ENCODE data around the gene GSPT1. TPM values are rescaled to one million over a fixed set of nuclear protein-coding genes. Genes with fewer than 3 reads are reported as not detected.
"Not testable (repeated sequence)": the region's sequence is repeated elsewhere in the genome, so short reads cannot be mapped to it uniquely, and the experiment has no call there.

The GSPT1 gene
- total RNA-seq, 1 experiment from 2014 or later, result 194 TPM

- POLR2A ChIA-PET, result no interaction called here
- in situ Hi-C loops (cut with HindIII; ENCODE audit: low pct_unique_long_range_greater_than_20kb, low sequenced_read_pairs), result no loop called here
- no TSS peak for BruUV-seq (replicated peaks)
These were observed 87.1 kb downstream of the GSPT1 start for GRCh38 chr16:11828696-11829095.

GRCh38 chr16:11825520-11826165 is 90.1 kb downstream of the GSPT1 start:
- H3K27me3 ChIP-seq (ENCODE audit: control insufficient read depth, insufficient read depth, low read length); H3K4me1 ChIP-seq (ENCODE audit: control insufficient read depth, insufficient read depth, low read length); H3K36me3 ChIP-seq (ENCODE audit: control insufficient read depth, insufficient read depth, low read length); H3K9me3 ChIP-seq (ENCODE audit: control insufficient read depth, insufficient read depth, low read depth, low read length); POLR2A ChIA-PET; H3K4me3 ChIP-seq (ENCODE audit: low read depth in 2 of 2, low read length in 2 of 2); intact Hi-C loops (cut with micrococcal nuclease; ENCODE audit: unreplicated experiment); DNase-seq (ENCODE audit: low read depth, low spot score); H3K27ac ChIP-seq (ENCODE audit: low read length); ATAC-seq; BruUV-seq (replicated peaks); CTCF ChIA-PET; in situ Hi-C loops (cut with HindIII; ENCODE audit: low pct_unique_long_range_greater_than_20kb, low sequenced_read_pairs): not testable (repeated sequence)

More at GRCh38 chr16:11828696-11829095, 87.1 kb downstream of the GSPT1 start:
- ATAC-seq, result no peak
- no peaks in the 10 kb centered on the region for H3K36me3 ChIP-seq (ENCODE audit: control insufficient read depth, insufficient read depth, low read length)
- no peaks in the 10 kb centered on the region for H3K9me3 ChIP-seq (ENCODE audit: control insufficient read depth, insufficient read depth, low read depth, low read length)
- no peaks in the 10 kb centered on the region for H3K27me3 ChIP-seq (ENCODE audit: control insufficient read depth, insufficient read depth, low read length)
- TF ChIP-seq TCF7L2 (IDR thresholded peaks at IDR 0.05; ENCODE audit: low read depth, low read length), result no peak
- TF ChIP-seq POLR2AphosphoS5 (IDR thresholded peaks at IDR 0.05; ENCODE audit: low read depth, low read length), result no peak
- TF ChIP-seq REST (IDR thresholded peaks at IDR 0.05; ENCODE audit: insufficient read depth in 1 of 2, low read depth in 2 of 2, low read length in 1 of 2), result no peak
- TF ChIP-seq SIN3A (IDR thresholded peaks at IDR 0.05; ENCODE audit: borderline replicate concordance, insufficient read depth, low read depth, low read length), result no peak
- no peak for TF ChIP-seq CTCF (IDR thresholded peaks at IDR 0.05)
- no peak for DNase-seq (ENCODE audit: low read depth, low spot score)
- CTCF ChIA-PET, result no interaction called here
- no peak overlapping the region for H3K27ac ChIP-seq (ENCODE audit: low read length)
- intact Hi-C loops (cut with micrococcal nuclease; ENCODE audit: unreplicated experiment), result no loop called here
- no peak overlapping the region for H3K4me3 ChIP-seq (ENCODE audit: low read depth in 2 of 2, low read length in 2 of 2)
- H3K4me1 ChIP-seq (ENCODE audit: control insufficient read depth, insufficient read depth, low read length), result no peaks in the 10 kb centered on the region

- TF ChIP-seq SIN3A (IDR thresholded peaks at IDR 0.05; ENCODE audit: borderline replicate concordance, insufficient read depth, low read depth, low read length) (no peak), REST (IDR thresholded peaks at IDR 0.05; ENCODE audit: insufficient read depth in 1 of 2, low read depth in 2 of 2, low read length in 1 of 2) (no peak), TCF7L2 (IDR thresholded peaks at IDR 0.05; ENCODE audit: low read depth, low read length) (no peak), CTCF (IDR thresholded peaks at IDR 0.05) (no peak), POLR2AphosphoS5 (IDR thresholded peaks at IDR 0.05; ENCODE audit: low read depth, low read length) (no peak)
- BruUV-seq (replicated peaks), result no TSS peak
- ChIA-PET POLR2A (no interaction called here), CTCF (interaction anchor here (0.7 kb wide), 1 partner anchor 244 kb away, joined by 3 read pairs; no protein-coding TSS in a partner anchor)
- Histone ChIP-seq H3K9me3 (ENCODE audit: control insufficient read depth, insufficient read depth, low read depth, low read length) (no peaks in the 10 kb centered on the region), H3K4me1 (ENCODE audit: control insufficient read depth, insufficient read depth, low read length) (no peaks in the 10 kb centered on the region), H3K27ac (ENCODE audit: low read length) (no peak overlapping the region), H3K4me3 (ENCODE audit: low read depth in 2 of 2, low read length in 2 of 2) (no peak overlapping the region), H3K36me3 (ENCODE audit: control insufficient read depth, insufficient read depth, low read length) (no peaks in the 10 kb centered on the region), H3K27me3 (ENCODE audit: control insufficient read depth, insufficient read depth, low read length) (no peaks in the 10 kb centered on the region)
- DNase-seq (ENCODE audit: low read depth, low spot score) (no peak), ATAC-seq (no peak)
- in situ Hi-C loops (cut with HindIII; ENCODE audit: low pct_unique_long_range_greater_than_20kb, low sequenced_read_pairs), result no loop called here
- intact Hi-C loops (cut with micrococcal nuclease; ENCODE audit: unreplicated experiment), result no loop called here
These were observed 91.4 kb downstream of the GSPT1 start for GRCh38 chr16:11824362-11824761.

Data from Panc1 (cell line).